ENCODE results near the gene ZSWIM9.

DNA sequence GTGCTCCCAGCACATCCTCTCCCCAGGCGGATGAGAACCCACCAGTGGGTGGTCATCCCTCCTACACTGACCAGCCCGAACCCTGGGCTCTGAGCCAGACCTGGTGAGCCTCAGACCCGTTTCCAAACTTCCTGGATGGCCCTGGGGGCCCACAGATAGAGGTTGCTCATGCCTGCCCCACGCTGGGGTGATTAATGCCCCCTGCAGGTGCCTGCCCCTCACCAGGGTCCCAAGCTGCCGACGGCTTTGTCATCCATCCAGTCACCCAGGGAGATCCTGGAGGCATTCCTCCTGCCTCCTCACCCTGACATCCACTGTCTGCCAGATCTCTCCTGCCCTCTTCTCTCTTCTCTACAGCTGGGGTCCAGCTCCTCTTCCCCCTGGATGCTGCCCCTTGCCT is 31.4 kb upstream of the ZSWIM9 start:
- TF ChIP-seq EZH2 (IDR thresholded peaks at IDR 0.05) (no peak), POLR2AphosphoS5 (IDR thresholded peaks at IDR 0.05; ENCODE audit: borderline replicate concordance, low read depth, low read length) (no peak)
